GM12878 (cell line): ENCODE measurements around the gene SOX6. TPM values are rescaled to one million over a fixed set of nuclear protein-coding genes. Genes with fewer than 3 reads are reported as not detected.

Source experiments
- ATAC-seq: fragments of 200-7000 bp; cut with Tn5 transposase; 3 replicates; pipeline ENCODE4 v1.9.1; 2020; ENCODE audit warnings: mild to moderate bottlenecking, moderate library complexity
- BruUV-seq: library from RNA; stranded (reverse); fragments of 400-500 nt; replicated peaks from 2 replicates; lab custom pipeline; 2021; lab: Mats Ljungman, UMichigan
- CTCF ChIA-PET: fragments of 300-600 bp; sonication (Branson Sonifier 250); formaldehyde crosslinking; extraction: SDS; loops from one replicate; lab custom pipeline; 2021; ENCODE audit warnings: inconsistent platforms; lab: Yijun Ruan, JAX
- POLR2A ChIA-PET: fragments of 350-600 bp; formaldehyde crosslinking; extraction: SDS; loops from one replicate; lab custom pipeline; 2021; ENCODE audit warnings: inconsistent platforms; lab: Charles Lee
- RAD21 ChIA-PET: fragments of 300-600 bp; sonication (Branson Sonifier 250); formaldehyde crosslinking; loops from one replicate; lab custom pipeline; 2023; ENCODE audit warnings: antibody characterized with exemption; ENCODE audit not compliant: unreplicated experiment; lab: Charles Lee
- SMC1A ChIA-PET: fragments of 300-600 bp; sonication (Branson Sonifier 250); formaldehyde crosslinking; loops from one replicate; lab custom pipeline; 2023; ENCODE audit not compliant: unreplicated experiment, uncharacterized antibody; lab: Charles Lee
- DNase-seq: peaks from one replicate; pipeline ENCODE4 v3.0.0-alpha.2; 2011; ENCODE audit warnings: low read depth, low spot score
- FAIRE-seq: peaks from 3 replicates; lab custom pipeline; 2011; peaks lifted over from hg19 to GRCh38; lab: Jason Lieb, UNC
- H2AFZ ChIP-seq: 2 replicates; pipeline ENCODE4 v1.6.0; 2011; ENCODE audit warnings: low read depth, low read length, control low read depth; ENCODE audit not compliant: control insufficient read depth
- H3K27ac ChIP-seq: 2 replicates; pipeline ENCODE4 v1.5.1; 2011; ENCODE audit warnings: control low read depth; ENCODE audit not compliant: control insufficient read depth, insufficient read depth
- H3K27me3 ChIP-seq, 2 experiments: replicated peaks in 1 of 2; 2 replicates each; pipeline versions ENCODE4 v1.6.0 to v1.6.1; 2011; ENCODE audit warnings: low read length in 1 of 2; ENCODE audit not compliant: control insufficient read depth in 2 of 2, insufficient read depth in 2 of 2
- H3K36me3 ChIP-seq, 2 experiments: 2 replicates each; pipeline ENCODE4 v1.5.1; 2011; ENCODE audit warnings: low read length in 1 of 2; ENCODE audit not compliant: control insufficient read depth in 2 of 2, insufficient read depth in 2 of 2
- H3K4me1 ChIP-seq: 2 replicates; pipeline ENCODE4 v1.6.1; 2011; ENCODE audit warnings: mild to moderate bottlenecking, low read length, moderate library complexity, mixed read lengths; ENCODE audit not compliant: control insufficient read depth, insufficient read depth
- H3K4me2 ChIP-seq: 2 replicates; pipeline ENCODE4 v1.6.0; 2011; ENCODE audit warnings: control low read depth; ENCODE audit not compliant: control insufficient read depth, insufficient read depth
- H3K4me3 ChIP-seq: fragments of 200-600 bp; sonication (generic); 2 replicates; pipeline ENCODE4 v1.5.1; 2016
- H3K79me2 ChIP-seq: 2 replicates; pipeline ENCODE4 v1.6.0; 2011; ENCODE audit warnings: low read length; ENCODE audit not compliant: control insufficient read depth, insufficient read depth
- H3K9ac ChIP-seq: 2 replicates; pipeline ENCODE4 v1.8.0; 2011; ENCODE audit warnings: low read length, control low read depth, mixed read lengths; ENCODE audit not compliant: control insufficient read depth, insufficient read depth
- H3K9me3 ChIP-seq: replicated peaks from 3 replicates; pipeline ENCODE4 v1.5.1; 2011; ENCODE audit warnings: mild to moderate bottlenecking, low read length; ENCODE audit not compliant: control insufficient read depth, insufficient read depth
- H4K20me1 ChIP-seq: 2 replicates; pipeline ENCODE4 v1.6.0; 2011; ENCODE audit not compliant: control insufficient read depth, insufficient read depth
- CBX5 ChIP-seq: sonication (generic); IDR thresholded peaks from 2 replicates; pipeline ENCODE4 v1.6.1; 2016; ENCODE audit warnings: low read depth, moderate library complexity, mild to moderate bottlenecking, inconsistent platforms
- FOXK2 ChIP-seq: fragments of 450-650 bp; IDR thresholded peaks from 2 replicates; pipeline ENCODE4 v1.6.1; 2017; ENCODE audit warnings: mild to moderate bottlenecking, moderate library complexity
- in situ Hi-C: fragments of 300-500 bp; cut with MboI; formaldehyde crosslinking; loops from 9 replicates; pipeline ENCODE4 v1.14.3; 2018; ENCODE audit warnings: mixed read lengths
- intact Hi-C: fragments of 100-400 bp; cut with micrococcal nuclease; formaldehyde crosslinking; loops from one replicate; pipeline ENCODE4 v1.14.2; 2022; ENCODE audit not compliant: unreplicated experiment
- polyA plus RNA-seq, 11 experiments: library from polyadenylated mRNA; depleted of rRNA in 4 of 11; unstranded in 6 of 11; stranded (reverse) in 5 of 11; fragments of >200 nt; fragmentation: Nextera tagmentation in 4 of 11; fragmentation: Illumina TruSeq in 1 of 11; extraction: Ambion mirVana in 4 of 11; extraction: Trizol in 1 of 11; gene quantifications; 1 replicate in 1 of 11; 2 replicates in 10 of 11; pipeline versions ENCODE4 v1.2.1 to v1.2.3, GENCODE V29; 2011 to 2016; ENCODE audit warnings: inconsistent platforms in 2 of 11, missing spikeins in 2 of 11, low read depth in 1 of 11
- total RNA-seq, 4 experiments: library from RNA; depleted of rRNA in 3 of 4; stranded (reverse); fragments of >200 nt in 3 of 4; fragmentation: Illumina TruSeq in 1 of 4; extraction: Trizol in 1 of 4; gene quantifications; 2 replicates each; pipeline versions ENCODE4 v1.2.1 to v1.2.3, GENCODE V29; 2013 to 2021
- TF ChIP-seq, protein P1 (sequence below): IDR thresholded peaks from 2 replicates; pipeline ENCODE4 v1.6.1; 2011; ENCODE audit warnings: low read depth, low read length, improper control_type of control experiment, borderline replicate concordance
- TF ChIP-seq, protein P2 (sequence below): fragments of 450-650 bp; IDR thresholded peaks from 2 replicates; pipeline ENCODE4 v1.6.1; 2016; ENCODE audit warnings: mild to moderate bottlenecking
- TF ChIP-seq, protein P3 (sequence below): fragments of 450-650 bp; IDR thresholded peaks from 2 replicates; pipeline ENCODE4 v1.6.1; 2016; ENCODE audit warnings: mild to moderate bottlenecking

Gene SOX6
- total and polyA plus RNA-seq, 10 of the 15 experiments (the other 5 are each of a cell fraction or from before 2014, with no cell fraction given): 0.03 to 0.71 (median 0.29) TPM; not detected in 4

DNA sequence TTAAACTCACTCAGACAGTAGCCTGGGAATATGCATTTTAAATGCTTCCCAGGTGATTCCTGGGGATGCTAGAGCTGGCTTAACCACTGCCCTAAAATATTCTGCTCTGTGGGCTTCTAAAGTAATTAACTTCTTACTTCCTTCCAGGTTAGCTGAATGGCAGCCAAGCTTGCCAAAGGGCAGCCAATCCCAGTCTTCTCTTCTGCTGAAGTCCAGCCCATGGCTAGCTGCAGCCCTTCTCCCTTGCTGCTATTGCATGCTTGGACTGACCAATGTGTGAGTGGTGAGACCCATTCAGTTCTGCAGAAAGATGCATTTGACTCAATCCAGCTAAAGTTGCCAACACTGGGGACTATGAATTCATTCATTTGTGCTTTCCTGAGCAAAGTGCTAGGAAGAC, 411.9 kb downstream of the SOX6 start:
- Histone ChIP-seq H3K36me3 (no peaks in the 10 kb centered on the region), H2AFZ (no peak overlapping the region), H3K27me3 (no peaks in the 10 kb centered on the region), H3K4me2 (no peak overlapping the region), H3K9ac (no peak overlapping the region), H3K9me3 (no peaks in the 10 kb centered on the region), H3K4me1 (no peaks in the 10 kb centered on the region), H3K79me2 (no peaks in the 10 kb centered on the region), H4K20me1 (no peaks in the 10 kb centered on the region), H3K4me3 (no peak overlapping the region), H3K27ac (no peak overlapping the region)
- no peak for FAIRE-seq
- no peak for ATAC-seq
- intact Hi-C loops: no loop called here
- ChIA-PET POLR2A (no interaction called here), SMC1A (no interaction called here), CTCF (interaction anchor here (0.6 to 1.8 kb wide), 3 partner anchors 13 to 204 kb away, joined by 3 to 6 read pairs (median 3); no protein-coding TSS in a partner anchor), RAD21 (interaction anchor here (0.8 kb wide), 1 partner anchor 24 kb away, joined by 3 read pairs; no protein-coding TSS in a partner anchor)
- in situ Hi-C loops: no loop called here
- TF ChIP-seq, protein P1, sequence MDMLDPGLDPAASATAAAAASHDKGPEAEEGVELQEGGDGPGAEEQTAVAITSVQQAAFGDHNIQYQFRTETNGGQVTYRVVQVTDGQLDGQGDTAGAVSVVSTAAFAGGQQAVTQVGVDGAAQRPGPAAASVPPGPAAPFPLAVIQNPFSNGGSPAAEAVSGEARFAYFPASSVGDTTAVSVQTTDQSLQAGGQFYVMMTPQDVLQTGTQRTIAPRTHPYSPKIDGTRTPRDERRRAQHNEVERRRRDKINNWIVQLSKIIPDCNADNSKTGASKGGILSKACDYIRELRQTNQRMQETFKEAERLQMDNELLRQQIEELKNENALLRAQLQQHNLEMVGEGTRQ: no peak
- TF ChIP-seq CBX5 (no peak), FOXK2 (no peak)
- TF ChIP-seq, protein P2, sequence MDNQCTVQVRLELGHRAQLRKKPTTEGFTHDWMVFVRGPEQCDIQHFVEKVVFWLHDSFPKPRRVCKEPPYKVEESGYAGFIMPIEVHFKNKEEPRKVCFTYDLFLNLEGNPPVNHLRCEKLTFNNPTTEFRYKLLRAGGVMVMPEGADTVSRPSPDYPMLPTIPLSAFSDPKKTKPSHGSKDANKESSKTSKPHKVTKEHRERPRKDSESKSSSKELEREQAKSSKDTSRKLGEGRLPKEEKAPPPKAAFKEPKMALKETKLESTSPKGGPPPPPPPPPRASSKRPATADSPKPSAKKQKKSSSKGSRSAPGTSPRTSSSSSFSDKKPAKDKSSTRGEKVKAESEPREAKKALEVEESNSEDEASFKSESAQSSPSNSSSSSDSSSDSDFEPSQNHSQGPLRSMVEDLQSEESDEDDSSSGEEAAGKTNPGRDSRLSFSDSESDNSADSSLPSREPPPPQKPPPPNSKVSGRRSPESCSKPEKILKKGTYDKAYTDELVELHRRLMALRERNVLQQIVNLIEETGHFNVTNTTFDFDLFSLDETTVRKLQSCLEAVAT: no peak
- TF ChIP-seq, protein P3, sequence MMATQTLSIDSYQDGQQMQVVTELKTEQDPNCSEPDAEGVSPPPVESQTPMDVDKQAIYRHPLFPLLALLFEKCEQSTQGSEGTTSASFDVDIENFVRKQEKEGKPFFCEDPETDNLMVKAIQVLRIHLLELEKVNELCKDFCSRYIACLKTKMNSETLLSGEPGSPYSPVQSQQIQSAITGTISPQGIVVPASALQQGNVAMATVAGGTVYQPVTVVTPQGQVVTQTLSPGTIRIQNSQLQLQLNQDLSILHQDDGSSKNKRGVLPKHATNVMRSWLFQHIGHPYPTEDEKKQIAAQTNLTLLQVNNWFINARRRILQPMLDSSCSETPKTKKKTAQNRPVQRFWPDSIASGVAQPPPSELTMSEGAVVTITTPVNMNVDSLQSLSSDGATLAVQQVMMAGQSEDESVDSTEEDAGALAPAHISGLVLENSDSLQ: no peak
- no peak for DNase-seq
- no TSS peak for BruUV-seq
